Measurements from ENCODE around the gene SELENON. TPM values are rescaled to one million over a fixed set of nuclear protein-coding genes. Genes with fewer than 3 reads are reported as not detected.

SELENON gene
- total and polyA plus RNA-seq, 12 donors = 8.7 to 105 (median 67.8) TPM

DNA sequence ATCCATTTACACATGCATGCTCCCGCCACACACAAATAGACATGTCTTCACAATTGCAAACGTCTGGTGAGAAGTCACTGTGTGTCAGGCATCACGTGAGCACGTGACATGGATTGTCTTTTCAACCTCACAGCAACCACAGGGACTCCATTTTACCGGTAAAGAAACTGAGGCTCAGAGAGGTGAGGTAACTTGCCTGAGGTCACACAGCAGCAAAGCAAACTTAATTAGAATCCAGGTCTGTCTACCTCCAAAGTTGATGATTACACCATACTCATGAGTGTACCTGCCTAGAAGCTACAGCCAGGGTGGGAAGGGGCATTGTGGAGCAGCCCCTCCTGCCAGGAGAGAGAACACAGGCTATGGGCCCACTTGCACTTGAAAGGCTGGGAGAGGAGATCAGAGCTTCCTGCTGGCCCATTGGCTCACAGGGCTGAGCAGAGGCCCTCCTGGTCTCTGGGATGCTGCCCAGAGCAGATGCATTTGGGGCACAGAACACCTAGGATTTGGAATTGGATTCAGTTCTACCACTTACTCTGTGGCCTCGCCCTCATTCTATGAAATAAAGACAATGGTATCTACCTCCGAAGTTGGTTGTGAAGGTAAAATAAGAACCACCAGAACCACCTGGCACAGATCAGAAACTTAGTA lies 44.4 kb upstream of the SELENON start:
- no peak for DNase-seq
- no peak overlapping the region for H3K27ac ChIP-seq
- intact Hi-C loops (cut with DNase I) = no loop called here
- no peak for TF ChIP-seq CTCF (IDR thresholded peaks at IDR 0.05)
- H3K4me1 ChIP-seq (replicated peaks in 1 of 2) = no peaks in the 10 kb centered on the region
- WGBS, 4 donors = 89 to 93% (median 90%) methylated on average over 7 of the region's 7 CpGs
- H3K9me3 ChIP-seq (replicated peaks in 1 of 3) = no peaks in the 10 kb centered on the region
- no peak overlapping the region for H3K4me3 ChIP-seq
- H3K36me3 ChIP-seq (replicated peaks in 1 of 2) = peaks cover 0 to 16% of the 10 kb centered on the region in 2 donors
- no peaks in the 10 kb centered on the region for H3K27me3 ChIP-seq

GRCh38 chr1:25756215-25756614 lies 43.8 kb upstream of the SELENON start:
- Histone ChIP-seq H3K4me1 (replicated peaks in 1 of 2) (no peaks in the 10 kb centered on the region), H3K36me3 (replicated peaks in 1 of 2) (peaks cover 0 to 16% of the 10 kb centered on the region in 2 donors), H3K27ac (no peak overlapping the region), H3K27me3 (no peaks in the 10 kb centered on the region), H3K4me3 (no peak overlapping the region), H3K9me3 (replicated peaks in 1 of 3) (no peaks in the 10 kb centered on the region)
- TF ChIP-seq POLR2A (IDR thresholded peaks at IDR 0.05) (no peak), CTCF (IDR thresholded peaks at IDR 0.05) (no peak)
- 73 to 87% (median 81%) methylated on average over 3 of the region's 3 CpGs for WGBS, 4 donors
- intact Hi-C loops (cut with DNase I) = no loop called here
- no peak for DNase-seq

GRCh38 chr1:25757151-25757845 lies 42.7 kb upstream of the SELENON start:
- intact Hi-C loops (cut with DNase I) = no loop called here
- H3K27me3 ChIP-seq = no peaks in the 10 kb centered on the region
- no peak overlapping the region for H3K27ac ChIP-seq
- no peak overlapping the region for H3K4me3 ChIP-seq
- WGBS, 4 donors = 72 to 88% (median 84%) methylated on average over 6 to 12 of the region's 12 CpGs
- peaks cover 0 to 16% of the 10 kb centered on the region in 2 donors for H3K36me3 ChIP-seq (replicated peaks in 1 of 2)
- no peak for DNase-seq
- H3K4me1 ChIP-seq (replicated peaks in 1 of 2) = no peaks in the 10 kb centered on the region
- no peaks in the 10 kb centered on the region for H3K9me3 ChIP-seq (replicated peaks in 1 of 3)
- TF ChIP-seq CTCF (IDR thresholded peaks at IDR 0.05) = no peak
- no peak for TF ChIP-seq POLR2A (IDR thresholded peaks at IDR 0.05)

DNA sequence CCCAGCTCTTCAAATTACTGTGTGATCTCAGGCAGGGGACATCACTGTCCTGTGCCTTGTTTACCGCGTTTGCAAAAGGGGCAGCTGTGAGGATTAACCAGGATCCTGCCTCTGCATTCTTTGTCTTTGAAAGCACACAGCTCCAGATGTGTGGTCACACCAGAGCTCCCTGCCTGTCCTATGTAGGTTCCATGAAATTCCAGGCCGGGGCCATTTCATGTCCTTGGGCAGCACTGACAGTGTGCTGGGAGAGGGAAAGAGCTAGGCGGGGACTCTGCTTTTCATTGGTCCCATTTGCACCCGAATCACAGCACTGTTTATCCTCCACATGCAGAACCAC lies 42.2 kb upstream of the SELENON start:
- no peak overlapping the region for H3K27ac ChIP-seq
- 68 to 73% (median 71%) methylated on average over 5 of the region's 5 CpGs for WGBS, 4 donors
- H3K4me3 ChIP-seq = no peak overlapping the region
- no peaks in the 10 kb centered on the region for H3K27me3 ChIP-seq
- intact Hi-C loops (cut with DNase I) = no loop called here
- H3K36me3 ChIP-seq (replicated peaks in 1 of 2) = peaks cover 0 to 16% of the 10 kb centered on the region in 2 donors
- no peaks in the 10 kb centered on the region for H3K9me3 ChIP-seq (replicated peaks in 1 of 3)
- TF ChIP-seq CTCF (IDR thresholded peaks at IDR 0.05) (no peak), POLR2A (IDR thresholded peaks at IDR 0.05) (no peak)
- DNase-seq = no peak
- no peaks in the 10 kb centered on the region for H3K4me1 ChIP-seq (replicated peaks in 1 of 2)

Measured in adrenal gland (tissue), 12 donors.